NCI-H1930 (cell line): Measurements from ENCODE around the gene PALD1.
"Not testable (repeated sequence)": the region's sequence is repeated elsewhere in the genome, so short reads cannot be mapped to it uniquely, and the experiment has no call there.

Experiments
- DNase-seq, 2 experiments: peaks; one replicate each; lab custom pipeline; 2025; lab: John Stamatoyannopoulos, UW

The PALD1 gene

GRCh38 chr10:70575486-70575873, 96.9 kb downstream of the PALD1 start:
- no peak for DNase-seq

DNA sequence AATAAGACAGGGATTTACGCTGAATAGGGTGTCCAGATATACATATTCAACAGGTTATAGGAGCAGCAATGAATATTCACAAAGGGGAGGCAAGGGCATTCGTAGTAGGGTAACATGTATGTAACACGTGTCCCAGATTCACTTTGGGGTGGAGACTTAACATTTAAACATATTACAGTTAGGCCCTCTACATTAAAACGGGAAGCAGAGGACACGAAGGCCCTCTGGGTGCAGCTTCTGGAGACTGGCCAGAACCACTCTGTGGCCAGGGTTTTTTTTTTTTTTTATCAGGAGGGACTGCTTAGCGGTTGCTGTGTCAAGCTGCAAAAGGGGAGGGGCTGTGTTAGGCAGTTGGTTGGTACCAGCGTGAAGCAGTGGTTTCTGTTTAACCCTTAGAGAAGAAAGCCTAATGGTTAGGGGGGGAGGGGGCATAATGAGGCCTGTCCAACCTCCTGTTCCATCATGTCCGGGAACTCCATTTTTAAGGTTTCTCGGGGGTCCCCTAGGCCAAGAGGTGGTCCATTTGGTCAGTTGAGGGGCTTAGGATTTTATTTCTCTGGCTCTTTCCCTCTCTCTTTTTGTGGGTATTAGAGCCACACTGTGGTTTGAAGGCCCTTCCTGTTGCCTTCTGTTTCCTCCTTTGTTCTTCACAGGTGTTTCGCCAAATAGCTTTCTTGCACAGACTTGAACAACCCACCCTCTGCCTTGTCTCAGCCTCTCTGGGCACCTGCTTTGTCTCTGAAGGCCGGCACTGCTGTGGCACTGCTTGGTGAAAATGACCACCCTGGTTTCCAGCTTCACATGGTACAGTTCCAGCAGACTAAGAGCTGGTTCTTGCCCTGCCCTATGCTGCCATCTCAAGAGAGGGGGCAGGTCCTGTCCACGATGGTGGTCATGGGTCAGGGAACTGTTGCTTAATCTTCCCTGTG, 97.6 kb downstream of the PALD1 start:
- DNase-seq: no peak

- DNase-seq: no peak
These were observed 98.4 kb downstream of the PALD1 start for GRCh38 chr10:70576803-70577517.

GRCh38 chr10:70578371-70578947, 99.9 kb downstream of the PALD1 start:
- DNase-seq: no peak

GRCh38 chr10:70579234-70580002, 100.9 kb downstream of the PALD1 start:
- no peak for DNase-seq

DNA sequence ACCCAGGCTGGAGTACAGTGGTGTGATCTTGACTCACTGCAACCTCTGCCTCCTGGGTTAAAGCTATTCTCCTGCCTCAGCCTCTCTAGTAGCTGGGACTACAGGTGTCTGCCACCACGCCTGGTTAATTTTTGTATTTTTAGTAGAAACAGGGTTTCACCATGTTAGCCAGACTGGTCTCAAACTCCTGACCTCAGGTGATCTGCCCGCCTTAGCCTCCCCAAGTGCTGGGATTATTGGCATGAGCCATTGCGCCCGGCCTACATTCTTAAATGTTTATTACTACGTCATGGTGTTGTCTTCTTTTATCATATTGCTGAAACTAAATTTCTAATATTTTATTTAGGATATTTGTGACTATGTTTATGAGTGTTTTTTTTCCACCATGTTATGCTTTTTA, 102.6 kb downstream of the PALD1 start:
- not testable (repeated sequence) for DNase-seq

DNA sequence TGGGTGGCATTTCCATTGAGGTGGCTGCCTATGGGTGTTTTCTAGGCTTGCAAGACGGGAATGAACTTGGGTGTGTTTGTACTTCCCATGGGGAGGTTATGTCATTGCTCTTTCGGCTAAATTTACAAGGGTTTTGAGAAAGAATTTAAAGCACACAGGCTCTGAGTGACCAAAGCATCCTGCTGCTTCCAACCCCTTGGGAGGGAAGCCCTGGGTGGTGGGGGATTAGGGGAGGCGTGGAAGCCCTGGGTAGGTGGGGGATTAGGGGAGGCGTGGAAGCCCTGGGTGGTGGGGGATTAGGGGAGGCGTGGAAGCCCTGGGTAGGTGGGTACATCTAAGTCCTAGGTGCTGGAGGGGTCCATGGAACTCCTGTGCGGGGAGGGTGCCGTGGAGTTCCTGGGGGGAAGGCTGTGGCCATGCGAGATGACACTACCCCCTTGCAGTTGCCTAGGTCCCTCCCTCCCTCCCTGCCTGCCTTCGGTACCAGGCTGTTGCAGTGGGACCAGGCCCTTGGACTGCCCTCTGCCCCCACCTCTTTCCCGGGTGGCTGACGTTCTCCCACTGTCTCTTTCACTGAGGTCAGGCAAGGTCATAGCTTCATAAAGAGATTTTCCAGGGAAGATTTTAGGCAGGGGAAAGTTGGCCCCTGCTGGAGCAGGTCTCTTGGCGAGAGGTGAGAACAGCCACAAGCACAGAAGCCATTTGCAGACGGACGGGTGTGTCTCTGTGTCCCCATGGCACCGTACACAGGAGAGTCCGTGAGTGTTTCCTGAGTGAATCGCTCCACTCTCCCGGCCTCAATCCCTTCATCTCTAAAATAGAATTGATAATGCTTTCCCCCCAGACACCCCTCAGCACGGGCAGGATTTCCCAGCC, 104.5 kb downstream of the PALD1 start:
- DNase-seq: no peak

GRCh38 chr10:70583669-70584037, 105.1 kb downstream of the PALD1 start:
- DNase-seq: no peak

GRCh38 chr10:70584366-70584765, 105.8 kb downstream of the PALD1 start:
- DNase-seq: no peak

- no peak for DNase-seq
These were observed 106.5 kb downstream of the PALD1 start for GRCh38 chr10:70584909-70585544.

DNA sequence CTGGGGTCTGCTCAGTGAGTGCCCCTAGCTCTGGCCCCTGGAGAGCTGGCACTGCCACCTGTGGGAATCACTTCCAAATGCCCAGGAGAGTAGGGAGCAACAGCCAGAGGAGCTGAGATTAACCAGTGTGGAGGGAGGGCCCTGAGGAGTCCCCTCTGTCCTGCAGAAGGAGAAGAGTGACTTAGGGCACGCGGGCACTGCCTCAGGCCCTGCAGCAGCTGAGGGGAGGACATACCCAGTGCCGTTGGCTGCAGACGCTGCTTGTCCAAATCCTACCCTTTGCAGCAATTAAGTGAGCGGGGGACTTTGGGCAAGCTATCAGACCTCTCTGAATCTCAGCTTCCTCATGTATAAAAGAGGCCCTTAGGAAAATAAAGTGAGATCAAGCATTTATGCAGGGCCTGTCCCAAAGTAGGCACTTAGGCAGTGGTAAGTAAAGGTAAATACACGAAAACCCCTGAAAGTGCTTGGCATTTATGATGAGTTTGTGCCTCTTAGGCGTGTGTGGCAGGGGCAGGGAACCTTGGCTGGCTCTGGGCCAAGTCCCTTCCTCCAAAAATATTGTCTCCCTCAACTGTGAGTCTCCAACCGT, 107.1 kb downstream of the PALD1 start:
- DNase-seq: no peak

- no peak for DNase-seq
These were observed 107.9 kb downstream of the PALD1 start for GRCh38 chr10:70586348-70586930.

- no peak for DNase-seq
These were observed 108.6 kb downstream of the PALD1 start for GRCh38 chr10:70587045-70587658.

DNA sequence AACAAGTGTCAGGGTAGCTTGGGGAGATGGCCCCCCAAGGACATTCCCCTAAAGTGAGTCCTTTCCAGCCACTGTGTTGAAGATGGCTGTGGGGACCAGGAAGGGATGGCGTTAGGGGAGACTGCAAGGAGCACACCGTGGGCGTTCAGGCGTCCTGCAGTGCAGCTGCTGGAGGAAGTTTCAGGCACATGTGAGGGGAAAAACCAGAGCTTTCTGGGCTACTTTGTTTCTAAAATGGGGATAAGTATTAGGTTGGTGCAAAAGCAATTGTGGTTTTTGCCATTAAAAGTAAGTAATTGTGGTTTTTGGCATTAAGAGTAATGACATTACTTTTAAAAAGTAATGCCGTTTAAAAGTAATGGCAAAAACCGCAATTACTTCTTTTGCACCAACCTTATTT, 109.7 kb downstream of the PALD1 start:
- DNase-seq: no peak

GRCh38 chr10:70588859-70589570, 110.4 kb downstream of the PALD1 start:
- DNase-seq: no peak

GRCh38 chr10:70589762-70590654, 111.4 kb downstream of the PALD1 start:
- DNase-seq: no peak

- no peak for DNase-seq
These were observed 112.3 kb downstream of the PALD1 start for GRCh38 chr10:70590655-70591416.
